Measurements from ENCODE around the gene GEMIN8. TPM values are rescaled to one million over a fixed set of nuclear protein-coding genes. Genes with fewer than 3 reads are reported as not detected.

GEMIN8 gene
- total RNA-seq, 4 donors from 2014 or later, result 10.7 to 47.9 (median 17.3) TPM

DNA sequence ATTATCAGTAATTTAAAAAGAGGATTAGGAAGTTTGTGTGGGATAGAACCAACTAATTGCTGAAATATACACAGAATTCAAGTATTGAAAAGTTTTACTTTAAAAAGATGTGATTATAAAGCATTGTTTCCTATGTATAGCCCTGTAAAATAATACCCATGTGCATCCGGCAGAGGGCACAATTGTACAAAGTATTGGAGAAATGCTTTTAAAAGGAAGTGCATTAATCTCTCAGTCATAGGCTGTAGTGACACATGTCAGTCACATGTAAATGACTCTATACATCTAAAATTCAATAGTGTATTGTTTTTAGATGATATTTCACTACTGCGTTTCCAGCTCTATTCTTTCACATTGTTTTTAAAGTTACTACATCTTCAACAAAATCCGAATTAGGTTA is 9.7 kb upstream of the GEMIN8 start:
- DNase-seq, result peak in 2 of 3 donors; percentile 65 to 87
- Histone ChIP-seq H3K36me3 (no peaks in the 10 kb centered on the region), H3K4me3 (no peak overlapping the region), H3K27me3 (no peaks in the 10 kb centered on the region), H3K4me1 (no peaks in the 10 kb centered on the region), H3K9me3 (no peaks in the 10 kb centered on the region), H3K27ac (no peak overlapping the region)
- TF ChIP-seq CTCF (IDR thresholded peaks at IDR 0.05) (peak; percentile 44 to 87 (median 72)), POLR2A (IDR thresholded peaks at IDR 0.05) (no peak)

DNA sequence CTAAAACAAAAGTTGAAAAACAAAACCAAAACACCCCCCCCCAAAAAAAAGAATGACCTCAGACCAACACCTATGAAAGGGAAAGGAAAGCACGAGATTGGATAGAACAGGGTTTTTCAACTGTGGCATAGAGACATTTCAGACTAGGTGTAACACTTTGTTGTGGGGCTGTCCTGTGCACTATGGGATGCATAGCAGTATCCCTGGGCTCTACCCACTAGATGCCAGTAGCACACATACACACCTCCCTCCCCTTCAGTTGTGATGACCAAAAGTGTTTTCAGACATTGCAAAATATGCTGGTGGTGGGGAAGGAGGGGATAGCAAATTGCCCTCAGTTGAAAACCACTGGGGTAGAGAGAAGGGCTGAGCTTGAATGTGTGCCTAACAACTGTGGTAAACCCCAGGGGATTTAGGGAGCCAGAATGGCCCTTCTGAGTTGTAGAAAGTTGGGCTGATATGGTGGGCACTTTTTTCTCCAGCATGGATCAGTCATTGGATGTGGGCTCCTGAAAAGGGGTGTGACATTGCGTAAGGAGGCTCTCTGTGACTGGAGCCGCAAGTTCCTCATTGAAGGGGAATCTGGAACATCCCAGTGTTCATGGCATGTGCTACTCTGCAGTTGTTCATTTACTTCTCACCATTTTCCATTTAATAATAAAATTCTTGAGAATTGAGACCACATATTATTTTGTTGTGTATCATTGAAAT is 8.8 kb upstream of the GEMIN8 start:
- H3K4me3 ChIP-seq, result no peak overlapping the region
- no peaks in the 10 kb centered on the region for H3K4me1 ChIP-seq
- H3K27me3 ChIP-seq, result no peaks in the 10 kb centered on the region
- no peak for TF ChIP-seq CTCF (IDR thresholded peaks at IDR 0.05)
- TF ChIP-seq POLR2A (IDR thresholded peaks at IDR 0.05), result no peak
- H3K27ac ChIP-seq, result no peak overlapping the region
- H3K9me3 ChIP-seq, result no peaks in the 10 kb centered on the region
- no peaks in the 10 kb centered on the region for H3K36me3 ChIP-seq
- DNase-seq, result no peak

- peak in 2 of 3 donors; percentile 62 to 78 for DNase-seq
- no peak overlapping the region for H3K27ac ChIP-seq
These were observed 2.7 kb upstream of the GEMIN8 start for GRCh38 chrX:14032406-14032805.

GRCh38 chrX:14030174-14030530 is 460 bp upstream of the GEMIN8 start:
- Histone ChIP-seq H3K9me3 (no peaks in the 10 kb centered on the region), H3K36me3 (no peaks in the 10 kb centered on the region), H3K27ac (peak overlapping the region; percentile 79 to 89 (median 82)), H3K27me3 (no peaks in the 10 kb centered on the region), H3K4me1 (no peaks in the 10 kb centered on the region), H3K4me3 (peak overlapping the region; percentile 53 to 80 (median 69))
- no peak for TF ChIP-seq CTCF (IDR thresholded peaks at IDR 0.05)
- no peak for DNase-seq

More at GRCh38 chrX:14032406-14032805, 2.7 kb upstream of the GEMIN8 start:
- no peak overlapping the region for H3K4me3 ChIP-seq
- TF ChIP-seq CTCF (IDR thresholded peaks at IDR 0.05) (peak; percentile 69 to 92 (median 80)), POLR2A (IDR thresholded peaks at IDR 0.05) (no peak)
- H3K9me3 ChIP-seq, result no peaks in the 10 kb centered on the region
- no peaks in the 10 kb centered on the region for H3K27me3 ChIP-seq
- no peaks in the 10 kb centered on the region for H3K4me1 ChIP-seq
- no peaks in the 10 kb centered on the region for H3K36me3 ChIP-seq

- TF ChIP-seq POLR2A (IDR thresholded peaks at IDR 0.05) (no peak), CTCF (IDR thresholded peaks at IDR 0.05) (no peak)
- H3K36me3 ChIP-seq, result no peaks in the 10 kb centered on the region
- no peaks in the 10 kb centered on the region for H3K27me3 ChIP-seq
- no peaks in the 10 kb centered on the region for H3K9me3 ChIP-seq
- no peaks in the 10 kb centered on the region for H3K4me1 ChIP-seq
- peak overlapping the region; percentile 79 to 89 (median 82) for H3K27ac ChIP-seq
- no peak for DNase-seq
- H3K4me3 ChIP-seq, result peak overlapping the region; percentile 53 to 80 (median 69)
These were observed 660 bp downstream of the GEMIN8 start for GRCh38 chrX:14029039-14029424.

All from Peyer's patch (tissue), 4 donors.